A549 (cell line): Measurements from ENCODE around the gene FAT4. TPM values are rescaled to one million over a fixed set of nuclear protein-coding genes. Genes with fewer than 3 reads are reported as not detected.

Experiments
- ATAC-seq, 2 experiments: fragments of 200-7000 bp in 1 of 2; fragments of >200 bp in 1 of 2; cut with Nextera tagmentation in 1 of 2; cut with Tn5 transposase in 1 of 2; 3 replicates each; pipeline versions ENCODE4 v1.8.0 to v1.9.1; 2018 to 2020; ENCODE audit warnings: mild to moderate bottlenecking in 1 of 2, moderate library complexity in 1 of 2
- CTCF ChIA-PET: fragments of 300-600 bp; sonication (Branson Sonifier 250); formaldehyde crosslinking; extraction: SDS; loops from one replicate; lab custom pipeline; 2021; ENCODE audit warnings: antibody characterized with exemption, inconsistent platforms; lab: Yijun Ruan, JAX
- POLR2A ChIA-PET: fragments of 350-600 bp; formaldehyde crosslinking; extraction: SDS; loops from one replicate; lab custom pipeline; 2021; ENCODE audit warnings: antibody characterized with exemption, inconsistent platforms; lab: Yijun Ruan, JAX
- DNase-seq, 2 experiments: peaks; one replicate each; pipeline versions ENCODE4 v3.0.0 to v3.0.0-alpha.2; 2011 to 2016; ENCODE audit warnings: low read depth in 1 of 2, low spot score in 1 of 2
- FAIRE-seq: peaks from 2 replicates; lab custom pipeline; 2011; peaks lifted over from hg19 to GRCh38; lab: Jason Lieb, UNC
- H3K27ac ChIP-seq, 2 experiments: fragments of >200 bp; sonication (Bioruptor Twin); formaldehyde crosslinking; 3 replicates each; pipeline ENCODE4 v1.5.1; 2016 to 2017
- H3K4me1 ChIP-seq: fragments of >200 bp; sonication (Bioruptor Twin); formaldehyde crosslinking; 3 replicates; pipeline ENCODE4 v1.6.1; 2016
- H3K4me2 ChIP-seq: fragments of >200 bp; sonication (Bioruptor Twin); formaldehyde crosslinking; 3 replicates; pipeline ENCODE4 v1.6.1; 2016
- H3K4me3 ChIP-seq: fragments of >200 bp; sonication (Bioruptor Twin); formaldehyde crosslinking; 3 replicates; pipeline ENCODE4 v1.5.1; 2016
- H3K9me3 ChIP-seq: fragments of >200 bp; sonication (Bioruptor Twin); formaldehyde crosslinking; 3 replicates; pipeline ENCODE4 v1.6.1; 2016
- HOXA7 ChIP-seq: fragments of 250-450 bp; sonication (Bioruptor Pico); IDR thresholded peaks from 2 replicates; pipeline ENCODE4 v1.5.0; 2020; ENCODE audit warnings: mild to moderate bottlenecking, moderate library complexity
- MAX ChIP-seq: IDR thresholded peaks from 2 replicates; pipeline ENCODE4 v1.6.1; 2012
- POLR2AphosphoS2 ChIP-seq: conservative IDR thresholded peaks from 2 replicates; pipeline ENCODE4 v1.6.1; 2012; ENCODE audit warnings: low read length, improper control_type of control experiment, inconsistent platforms
- REST ChIP-seq: fragments of 200-600 bp; sonication (generic); IDR thresholded peaks from 2 replicates; pipeline ENCODE4 v1.6.1; 2016; ENCODE audit warnings: antibody characterized with exemption, mild to moderate bottlenecking, moderate library complexity
- ZFP36 ChIP-seq: fragments of 450-650 bp; IDR thresholded peaks from 2 replicates; pipeline ENCODE4 v1.6.1; 2014; ENCODE audit warnings: borderline replicate concordance; ENCODE audit not compliant: partially characterized antibody
- ZNF302 ChIP-seq: fragments of 250-450 bp; sonication (Bioruptor Pico); IDR thresholded peaks from 2 replicates; pipeline ENCODE4 v1.9.0; 2021; ENCODE audit warnings: inconsistent platforms, mild to moderate bottlenecking, moderate library complexity
- polyA plus RNA-seq, 4 experiments: library from polyadenylated mRNA; depleted of rRNA in 3 of 4; stranded (reverse); fragments of >200 nt; fragmentation: RNase III in 1 of 4; extraction: RNeasy Plus Mini Kit Qiagen cat#74134 plus additional on column Dnase treatment in 1 of 4; gene quantifications; 2 replicates in 3 of 4; 3 replicates in 1 of 4; pipeline ENCODE4 v1.2.3, GENCODE V29; 2011 to 2017
- small RNA-seq, 6 experiments: library from RNA; depleted of rRNA; stranded (forward); fragments of <200 nt; gene quantifications; one replicate each; pipeline ENCODE3, GENCODE V24; 2012

The FAT4 gene
- polyA plus RNA-seq, 2 of the 4 experiments (the other 2 are of a cell fraction) = 0.32 to 1.1 TPM

- ChIA-PET CTCF (no interaction called here), POLR2A (no interaction called here)
- TF ChIP-seq POLR2AphosphoS2 = no peak
- TF ChIP-seq ZNF302 = no peak
- no peak for TF ChIP-seq MAX
- no peak for TF ChIP-seq ZFP36
- TF ChIP-seq REST = no peak
- TF ChIP-seq HOXA7 (CRISPR knock-in tag) = no peak
- no peaks in the 10 kb centered on the region for H3K4me1 ChIP-seq
- DNase-seq (no peak), ATAC-seq (no peak), FAIRE-seq (no peak)
- H3K9me3 ChIP-seq = no peaks in the 10 kb centered on the region
- H3K4me2 ChIP-seq = no peak overlapping the region
- H3K27ac ChIP-seq = no peak overlapping the region
- no peak overlapping the region for H3K4me3 ChIP-seq
These were observed 46.0 kb downstream of the FAT4 start for GRCh38 chr4:125360727-125361126.

Small RNAs within 50 kb of the gene (small RNA-seq; reads per million reads assigned to genes)
- 0 reads per million in 6 experiments for gene RF00019
